Hepatocyte (in vitro differentiated cells): Measurements from ENCODE around the gene KRT8.

Experiments
- CTCF ChIP-seq: fragments of 200-600 bp; sonication (generic); IDR thresholded peaks from 2 replicates; pipeline ENCODE4 v1.5.1; 2016; ENCODE audit warnings: antibody characterized with exemption, mild to moderate bottlenecking; ENCODE audit not compliant: poor library complexity
- EZH2 ChIP-seq: fragments of 200-600 bp; sonication (generic); IDR thresholded peaks from 2 replicates; pipeline ENCODE4 v1.6.1; 2016; ENCODE audit warnings: antibody characterized with exemption, mild to moderate bottlenecking, borderline replicate concordance
- EZH2phosphoT487 ChIP-seq: fragments of 200-600 bp; sonication (generic); IDR thresholded peaks from one replicate; pipeline ENCODE4 v1.6.1; 2018; ENCODE audit warnings: antibody characterized with exemption, mild to moderate bottlenecking, low read depth, moderate library complexity; ENCODE audit not compliant: unreplicated experiment, severe bottlenecking

GRCh38 chr12:52878507-52879393, 26.1 kb downstream of the KRT8 start:
- TF ChIP-seq CTCF (no peak), EZH2 (no peak), EZH2phosphoT487 (no peak)
